Endothelial cell of umbilical vein (primary cell): Measurements from ENCODE around the gene PEAR1. TPM values are rescaled to one million over a fixed set of nuclear protein-coding genes. Genes with fewer than 3 reads are reported as not detected.

Experiments
- BruUV-seq: library from RNA; stranded (reverse); fragments of 400-500 nt; replicated peaks from 2 replicates; lab custom pipeline; 2021; lab: Mats Ljungman, UMichigan
- CTCF ChIA-PET: fragments of 300-600, 350-600 bp; sonication (Branson Sonifier 250); formaldehyde crosslinking; loops from one replicate; lab custom pipeline; 2021; ENCODE audit warnings: antibody characterized with exemption, inconsistent platforms; lab: Charles Lee
- POLR2A ChIA-PET: fragments of 300-600, 350-600 bp; sonication (Branson Sonifier 250); formaldehyde crosslinking; loops from one replicate; lab custom pipeline; 2021; ENCODE audit warnings: antibody characterized with exemption, inconsistent platforms; lab: Charles Lee
- DNase-seq: peaks from one replicate; pipeline ENCODE4 v3.0.0-alpha.2; 2011; ENCODE audit warnings: low read depth, low spot score
- FAIRE-seq: peaks from 2 replicates; lab custom pipeline; 2011; peaks lifted over from hg19 to GRCh38; lab: Jason Lieb, UNC
- H2AFZ ChIP-seq: 2 replicates; pipeline ENCODE4 v1.6.0; 2012; ENCODE audit warnings: low read depth, low read length, control low read depth, inconsistent platforms
- H3K27ac ChIP-seq: 2 replicates; pipeline ENCODE4 v1.5.1; 2011; ENCODE audit warnings: low read depth, mild to moderate bottlenecking, control low read depth, low read length, moderate library complexity; ENCODE audit not compliant: insufficient read depth
- H3K27me3 ChIP-seq, 2 experiments: 2 replicates each; pipeline versions ENCODE4 v1.6.0 to v1.6.1; 2011; ENCODE audit warnings: low read length in 2 of 2, mixed read lengths in 1 of 2; ENCODE audit not compliant: control insufficient read depth in 2 of 2, insufficient read depth in 2 of 2
- H3K36me3 ChIP-seq, 2 experiments: 2 replicates in 1 of 2; 3 replicates in 1 of 2; pipeline ENCODE4 v1.5.1; 2011; ENCODE audit warnings: low read length in 2 of 2, mild to moderate bottlenecking in 1 of 2, moderate library complexity in 1 of 2; ENCODE audit not compliant: control insufficient read depth in 2 of 2, insufficient read depth in 2 of 2; ENCODE audit errors: extremely low read depth in 1 of 2
- H3K4me1 ChIP-seq: 3 replicates; pipeline ENCODE4 v1.5.1; 2011; ENCODE audit warnings: mild to moderate bottlenecking, low read length; ENCODE audit not compliant: control insufficient read depth, insufficient read depth; ENCODE audit errors: extremely low read depth
- H3K4me2 ChIP-seq: 2 replicates; pipeline ENCODE4 v1.6.1; 2011; ENCODE audit warnings: low read length, control low read depth, mixed read lengths; ENCODE audit not compliant: insufficient read depth
- H3K4me3 ChIP-seq, 3 experiments: fragments of 200-600 bp in 1 of 3; sonication (generic), shearing (Covaris generic) in 1 of 3; replicated peaks in 1 of 3; 2 replicates each; pipeline ENCODE4 v1.5.1; 2011 to 2016; ENCODE audit warnings: control low read depth in 3 of 3, low read length in 3 of 3, mild to moderate bottlenecking in 2 of 3, inconsistent platforms in 1 of 3, low read depth in 1 of 3, moderate library complexity in 1 of 3; ENCODE audit not compliant: insufficient read depth in 1 of 3
- H3K79me2 ChIP-seq: 2 replicates; pipeline ENCODE4 v1.6.0; 2012; ENCODE audit warnings: low read length, inconsistent platforms; ENCODE audit not compliant: control insufficient read depth, insufficient read depth
- H3K9ac ChIP-seq: replicated peaks from 2 replicates; pipeline ENCODE3; 2011; ENCODE audit warnings: low read length, control low read depth; ENCODE audit not compliant: insufficient read depth; ENCODE audit errors: extremely low read depth
- H3K9me1 ChIP-seq: replicated peaks from 3 replicates; pipeline ENCODE4 v1.6.0; 2011; ENCODE audit warnings: mild to moderate bottlenecking, low read length; ENCODE audit not compliant: control insufficient read depth, insufficient read depth; ENCODE audit errors: extremely low read depth
- H3K9me3 ChIP-seq: replicated peaks from 2 replicates; pipeline ENCODE4 v1.5.1; 2012; ENCODE audit warnings: low read length, inconsistent platforms; ENCODE audit not compliant: control insufficient read depth, insufficient read depth
- H4K20me1 ChIP-seq: replicated peaks from 2 replicates; pipeline ENCODE3; 2011; ENCODE audit warnings: mild to moderate bottlenecking, low read length; ENCODE audit not compliant: control insufficient read depth, insufficient read depth; ENCODE audit errors: extremely low read depth
- EZH2 ChIP-seq: IDR thresholded peaks from 2 replicates; pipeline ENCODE4 v1.6.1; 2012; ENCODE audit warnings: borderline replicate concordance, low read depth, mild to moderate bottlenecking, moderate library complexity, low read length, inconsistent platforms; ENCODE audit not compliant: severe bottlenecking
- FOS ChIP-seq: IDR thresholded peaks from 2 replicates; pipeline ENCODE4 v1.6.1; 2011; ENCODE audit warnings: mild to moderate bottlenecking, low read length, moderate library complexity, borderline replicate concordance; ENCODE audit not compliant: insufficient read depth
- MAX ChIP-seq: IDR thresholded peaks from 2 replicates; pipeline ENCODE4 v1.6.1; 2011; ENCODE audit not compliant: insufficient read depth, insufficient read length
- POLR2A ChIP-seq: IDR thresholded peaks from 2 replicates; pipeline ENCODE4 v1.6.1; 2012; ENCODE audit warnings: low read depth, mild to moderate bottlenecking, control low read depth, low read length
- dilution Hi-C: fragments of 300-500 bp; cut with MboI; formaldehyde crosslinking; loops from one replicate; pipeline ENCODE4 v1.15.0; 2019; ENCODE audit warnings: low sequenced_read_pairs; ENCODE audit not compliant: extremely low pct_ligation_motif_present
- intact Hi-C: fragments of 100-400 bp; cut with micrococcal nuclease; formaldehyde crosslinking; loops from one replicate; pipeline ENCODE4 v1.10.0; 2022
- polyA plus RNA-seq, 4 experiments: library from polyadenylated mRNA; depleted of rRNA in 3 of 4; stranded (reverse) in 3 of 4; unstranded in 1 of 4; fragments of >200 nt; gene quantifications; 2 replicates each; pipeline versions ENCODE4 v1.2.1 to v1.2.3, GENCODE V29; 2011 to 2012; ENCODE audit warnings: missing spikeins in 1 of 4
- total RNA-seq: library from RNA; stranded (reverse); gene quantifications from 2 replicates; pipeline ENCODE4 v1.2.3, GENCODE V29; 2021

The PEAR1 gene
- total and polyA plus RNA-seq, 2 donors (not counting 3 experiments of a cell fraction or from before 2014, with no cell fraction given): 90.7 to 106 TPM

- no peak for DNase-seq
- BruUV-seq: no TSS peak
- no peak within 1 kb of the TSS for H3K9ac ChIP-seq
- no peaks in the 10 kb centered on the region for H3K9me1 ChIP-seq
- intact Hi-C loops (no loop called here), dilution Hi-C loops (no loop called here)
- H3K36me3 ChIP-seq: no peaks in the 10 kb centered on the region
- no peaks in the 10 kb centered on the region for H4K20me1 ChIP-seq
- no peak within 1 kb of the TSS for H3K27ac ChIP-seq
- H3K79me2 ChIP-seq: no peaks in the 10 kb centered on the region
- TF ChIP-seq FOS (no peak), EZH2 (peak; percentile 75)
- H3K27me3 ChIP-seq: peaks cover 39 to 44% of the 10 kb centered on the region in 2 experiments
- ChIA-PET CTCF (interaction anchor here (0.6 to 10.5 kb wide), 42 partner anchors 11 to 250 kb away, joined by 3 to 336 read pairs (median 11); partner anchors contain the start of genes CRABP2, HDGF, ISG20L2 and METTL25B), POLR2A (interaction anchor here (0.7 kb wide), 1 partner anchor 130 kb away, joined by 3 read pairs; the partner anchor contains the start of genes ISG20L2 and METTL25B)
- H3K4me1 ChIP-seq: peaks cover 12% of the 10 kb centered on the region
- H3K4me2 ChIP-seq: peak within 1 kb of the TSS; percentile 64
- no peak within 1 kb of the TSS for H3K4me3 ChIP-seq
- no peaks in the 10 kb centered on the region for H3K9me3 ChIP-seq
- no peak for FAIRE-seq
- no peak within 1 kb of the TSS for H2AFZ ChIP-seq
Observed at GRCh38 chr1:156858959-156859522, 34.5 kb upstream of the PEAR1 start, which contains the start of gene INSRR. TSS of gene INSRR (minus strand) at chr1:156859117. CDS start at chr1:156858621, 496 bp downstream.

- dilution Hi-C loops: no loop called here
- intact Hi-C loops: loop anchor here (1.0 to 2.0 kb wide), 8 partner anchors 21 to 170 kb away; partner anchors contain the start of gene PRCC
Observed at GRCh38 chr1:156859523-156860112, 33.9 kb upstream of the PEAR1 start.

More at GRCh38 chr1:156859523-156860112, 33.9 kb upstream of the PEAR1 start:
- Histone ChIP-seq H4K20me1 (no peaks in the 10 kb centered on the region), H2AFZ (no peak overlapping the region), H3K27me3 (peaks cover 39 to 42% of the 10 kb centered on the region in 2 experiments), H3K9me1 (no peaks in the 10 kb centered on the region), H3K27ac (no peak overlapping the region), H3K9me3 (no peaks in the 10 kb centered on the region), H3K4me1 (peaks cover 17% of the 10 kb centered on the region), H3K4me2 (peak overlapping the region; percentile 64), H3K36me3 (no peaks in the 10 kb centered on the region), H3K79me2 (no peaks in the 10 kb centered on the region), H3K9ac (no peak overlapping the region), H3K4me3 (no peak overlapping the region)
- ChIA-PET CTCF (interaction anchor here (0.7 to 10.5 kb wide), 57 partner anchors 11 to 251 kb away, joined by 3 to 336 read pairs (median 8); partner anchors contain the start of genes CRABP2, HDGF, ISG20L2 and METTL25B), POLR2A (interaction anchor here (0.7 kb wide), 1 partner anchor 131 kb away, joined by 3 read pairs; the partner anchor contains the start of genes ISG20L2 and METTL25B)
- BruUV-seq: no TSS peak
- TF ChIP-seq EZH2 (peak; percentile 85), POLR2A (no peak), MAX (no peak)
- FAIRE-seq (no peak), DNase-seq (peak; percentile 39)
